Measurements from ENCODE around the gene PPP2R2B.

The PPP2R2B gene

GRCh38 chr5:146888351-146888978, 9.9 kb upstream of the PPP2R2B start:
- H3K4me1 ChIP-seq (ENCODE audit: insufficient read depth, insufficient read length): no peaks in the 10 kb centered on the region
- H3K9me3 ChIP-seq (ENCODE audit: insufficient read depth, low read length): no peaks in the 10 kb centered on the region
- H3K4me3 ChIP-seq (ENCODE audit: insufficient read length, low read depth): no peak overlapping the region
- no peaks in the 10 kb centered on the region for H3K36me3 ChIP-seq (ENCODE audit: insufficient read depth, insufficient read length, low read length)
- no peak for DNase-seq (ENCODE audit: low read depth, low spot score)
- no peaks in the 10 kb centered on the region for H3K27me3 ChIP-seq (ENCODE audit: insufficient read depth, insufficient read length)
- H3K9ac ChIP-seq (ENCODE audit: insufficient read length, low read depth): no peak overlapping the region
- TF ChIP-seq SUZ12 (IDR thresholded peaks at IDR 0.05; ENCODE audit: extremely low read depth, insufficient read depth, insufficient read length): no peak
- TF ChIP-seq ZNF274 (IDR thresholded peaks at IDR 0.05; ENCODE audit: low read depth, low read length): no peak
- no peak for TF ChIP-seq YY1 (IDR thresholded peaks at IDR 0.05; ENCODE audit: insufficient read depth, insufficient read length)

GRCh38 chr5:146884066-146884626, 5.6 kb upstream of the PPP2R2B start:
- TF ChIP-seq SUZ12 (IDR thresholded peaks at IDR 0.05; ENCODE audit: extremely low read depth, insufficient read depth, insufficient read length) (no peak), YY1 (IDR thresholded peaks at IDR 0.05; ENCODE audit: insufficient read depth, insufficient read length) (no peak), ZNF274 (IDR thresholded peaks at IDR 0.05; ENCODE audit: low read depth, low read length) (no peak)
- no peaks in the 10 kb centered on the region for H3K36me3 ChIP-seq (ENCODE audit: insufficient read depth, insufficient read length, low read length)

GRCh38 chr5:146883511-146883910, 5.0 kb upstream of the PPP2R2B start:
- Histone ChIP-seq H3K27me3 (ENCODE audit: insufficient read depth, insufficient read length) (peaks cover 21% of the 10 kb centered on the region), H3K9me3 (ENCODE audit: insufficient read depth, low read length) (no peaks in the 10 kb centered on the region), H3K9ac (ENCODE audit: insufficient read length, low read depth) (no peak overlapping the region), H3K4me3 (ENCODE audit: insufficient read length, low read depth) (no peak overlapping the region), H3K36me3 (ENCODE audit: insufficient read depth, insufficient read length, low read length) (no peaks in the 10 kb centered on the region), H3K4me1 (ENCODE audit: insufficient read depth, insufficient read length) (no peaks in the 10 kb centered on the region)
- TF ChIP-seq YY1 (IDR thresholded peaks at IDR 0.05; ENCODE audit: insufficient read depth, insufficient read length) (no peak), ZNF274 (IDR thresholded peaks at IDR 0.05; ENCODE audit: low read depth, low read length) (no peak), SUZ12 (IDR thresholded peaks at IDR 0.05; ENCODE audit: extremely low read depth, insufficient read depth, insufficient read length) (no peak)
- DNase-seq (ENCODE audit: low read depth, low spot score): no peak

More at GRCh38 chr5:146884066-146884626, 5.6 kb upstream of the PPP2R2B start:
- H3K9ac ChIP-seq (ENCODE audit: insufficient read length, low read depth): no peak overlapping the region
- H3K4me1 ChIP-seq (ENCODE audit: insufficient read depth, insufficient read length): no peaks in the 10 kb centered on the region
- H3K4me3 ChIP-seq (ENCODE audit: insufficient read length, low read depth): no peak overlapping the region
- no peak for DNase-seq (ENCODE audit: low read depth, low spot score)
- H3K27me3 ChIP-seq (ENCODE audit: insufficient read depth, insufficient read length): peaks cover 15% of the 10 kb centered on the region
- no peaks in the 10 kb centered on the region for H3K9me3 ChIP-seq (ENCODE audit: insufficient read depth, low read length)

GRCh38 chr5:146880966-146881365, 2.4 kb upstream of the PPP2R2B start:
- no peak for DNase-seq (ENCODE audit: low read depth, low spot score)
- Histone ChIP-seq H3K9ac (ENCODE audit: insufficient read length, low read depth) (no peak overlapping the region), H3K4me3 (ENCODE audit: insufficient read length, low read depth) (no peak overlapping the region), H3K36me3 (ENCODE audit: insufficient read depth, insufficient read length, low read length) (no peaks in the 10 kb centered on the region), H3K9me3 (ENCODE audit: insufficient read depth, low read length) (no peaks in the 10 kb centered on the region), H3K4me1 (ENCODE audit: insufficient read depth, insufficient read length) (no peaks in the 10 kb centered on the region), H3K27me3 (ENCODE audit: insufficient read depth, insufficient read length) (peaks cover 45% of the 10 kb centered on the region)
- TF ChIP-seq SUZ12 (IDR thresholded peaks at IDR 0.05; ENCODE audit: extremely low read depth, insufficient read depth, insufficient read length) (no peak), YY1 (IDR thresholded peaks at IDR 0.05; ENCODE audit: insufficient read depth, insufficient read length) (no peak), ZNF274 (IDR thresholded peaks at IDR 0.05; ENCODE audit: low read depth, low read length) (no peak)

GRCh38 chr5:146877783-146878475, 628 bp downstream of the PPP2R2B start:
- no peaks in the 10 kb centered on the region for H3K36me3 ChIP-seq (ENCODE audit: insufficient read depth, insufficient read length, low read length)
- peak overlapping the region; percentile 71 for H3K4me3 ChIP-seq (ENCODE audit: insufficient read length, low read depth)
- H3K9me3 ChIP-seq (ENCODE audit: insufficient read depth, low read length): no peaks in the 10 kb centered on the region
- H3K27me3 ChIP-seq (ENCODE audit: insufficient read depth, insufficient read length): peaks cover 48% of the 10 kb centered on the region
- no peak for DNase-seq (ENCODE audit: low read depth, low spot score)
- no peak for TF ChIP-seq ZNF274 (IDR thresholded peaks at IDR 0.05; ENCODE audit: low read depth, low read length)
- TF ChIP-seq SUZ12 (IDR thresholded peaks at IDR 0.05; ENCODE audit: extremely low read depth, insufficient read depth, insufficient read length): no peak
- no peak for TF ChIP-seq YY1 (IDR thresholded peaks at IDR 0.05; ENCODE audit: insufficient read depth, insufficient read length)
- H3K9ac ChIP-seq (ENCODE audit: insufficient read length, low read depth): peak overlapping the region; percentile 79
- H3K4me1 ChIP-seq (ENCODE audit: insufficient read depth, insufficient read length): no peaks in the 10 kb centered on the region

GRCh38 chr5:146877178-146877681, 1.3 kb downstream of the PPP2R2B start:
- peaks cover 48% of the 10 kb centered on the region for H3K27me3 ChIP-seq (ENCODE audit: insufficient read depth, insufficient read length)
- no peak for DNase-seq (ENCODE audit: low read depth, low spot score)
- peak overlapping the region; percentile 70 for H3K9ac ChIP-seq (ENCODE audit: insufficient read length, low read depth)
- no peaks in the 10 kb centered on the region for H3K9me3 ChIP-seq (ENCODE audit: insufficient read depth, low read length)
- H3K36me3 ChIP-seq (ENCODE audit: insufficient read depth, insufficient read length, low read length): no peaks in the 10 kb centered on the region
- H3K4me3 ChIP-seq (ENCODE audit: insufficient read length, low read depth): peak overlapping the region; percentile 71
- H3K4me1 ChIP-seq (ENCODE audit: insufficient read depth, insufficient read length): no peaks in the 10 kb centered on the region
- TF ChIP-seq SUZ12 (IDR thresholded peaks at IDR 0.05; ENCODE audit: extremely low read depth, insufficient read depth, insufficient read length) (no peak), YY1 (IDR thresholded peaks at IDR 0.05; ENCODE audit: insufficient read depth, insufficient read length) (no peak), ZNF274 (IDR thresholded peaks at IDR 0.05; ENCODE audit: low read depth, low read length) (no peak)

All from NT2/D1 (cell line).